8988T (cell line): Measurements from ENCODE around the gene CASKIN1.
"Not testable (repeated sequence)": the region's sequence is repeated elsewhere in the genome, so short reads cannot be mapped to it uniquely, and the experiment has no call there.

Experiments
- DNase-seq: peaks from one replicate; pipeline ENCODE4 v3.0.0; 2011

The CASKIN1 gene

GRCh38 chr16:2127630-2128280, 68.7 kb downstream of the CASKIN1 start:
- DNase-seq: not testable (repeated sequence)
